DMS53 (cell line): Measurements from ENCODE around the gene ACKR4.
"Not testable (repeated sequence)": the region's sequence is repeated elsewhere in the genome, so short reads cannot be mapped to it uniquely, and the experiment has no call there.

ENCODE experiments used
- DNase-seq: peaks from one replicate; lab custom pipeline; 2025; lab: John Stamatoyannopoulos, UW

The ACKR4 gene

GRCh38 chr3:132594498-132594897 is 2.6 kb upstream of the ACKR4 start:
- DNase-seq = no peak

- DNase-seq = no peak
These were observed 2.1 kb upstream of the ACKR4 start for GRCh38 chr3:132595014-132595413.

GRCh38 chr3:132596326-132596725 is 744 bp upstream of the ACKR4 start:
- no peak for DNase-seq

GRCh38 chr3:132597660-132598059 is 590 bp downstream of the ACKR4 start:
- no peak for DNase-seq

GRCh38 chr3:132598181-132598580 is 1.1 kb downstream of the ACKR4 start:
- DNase-seq = no peak

- not testable (repeated sequence) for DNase-seq
These were observed 3.5 kb downstream of the ACKR4 start for GRCh38 chr3:132600614-132601013.

GRCh38 chr3:132605374-132605792 is 8.3 kb downstream of the ACKR4 start:
- DNase-seq = no peak

- DNase-seq = no peak
These were observed 9.0 kb downstream of the ACKR4 start for GRCh38 chr3:132606085-132606484.

- not testable (repeated sequence) for DNase-seq
These were observed 9.6 kb downstream of the ACKR4 start for GRCh38 chr3:132606620-132607019.

GRCh38 chr3:132615301-132615700 is 18.2 kb downstream of the ACKR4 start:
- not testable (repeated sequence) for DNase-seq

GRCh38 chr3:132615881-132616280 is 18.8 kb downstream of the ACKR4 start:
- DNase-seq = no peak

GRCh38 chr3:132616780-132617179 is 19.7 kb downstream of the ACKR4 start:
- DNase-seq = no peak

- DNase-seq = no peak
These were observed 25.1 kb downstream of the ACKR4 start for GRCh38 chr3:132622148-132622547.

- no peak for DNase-seq
These were observed 25.7 kb downstream of the ACKR4 start for GRCh38 chr3:132622761-132623160.

- no peak for DNase-seq
These were observed 26.6 kb downstream of the ACKR4 start for GRCh38 chr3:132623646-132624045.

GRCh38 chr3:132624790-132625189 is 27.7 kb downstream of the ACKR4 start:
- no peak for DNase-seq

GRCh38 chr3:132625613-132626012 is 28.5 kb downstream of the ACKR4 start:
- no peak for DNase-seq

GRCh38 chr3:132626955-132627354 is 29.9 kb downstream of the ACKR4 start:
- DNase-seq = no peak

- DNase-seq = no peak
These were observed 31.1 kb downstream of the ACKR4 start for GRCh38 chr3:132628157-132628556.

- DNase-seq = peak; percentile 20
These were observed 32.9 kb downstream of the ACKR4 start for GRCh38 chr3:132629928-132630327.

GRCh38 chr3:132630612-132631011 is 33.5 kb downstream of the ACKR4 start:
- no peak for DNase-seq

- no peak for DNase-seq
These were observed 38.0 kb downstream of the ACKR4 start for GRCh38 chr3:132635052-132635451.

GRCh38 chr3:132637590-132637989 is 40.5 kb downstream of the ACKR4 start:
- no peak for DNase-seq

GRCh38 chr3:132638706-132639105 is 41.6 kb downstream of the ACKR4 start:
- DNase-seq = no peak

GRCh38 chr3:132641427-132641826 is 44.4 kb downstream of the ACKR4 start:
- DNase-seq = not testable (repeated sequence)
